Chondrocyte (in vitro differentiated cells): Measurements from ENCODE around the gene RPL9. TPM values are rescaled to one million over a fixed set of nuclear protein-coding genes. Genes with fewer than 3 reads are reported as not detected.
"Not testable (repeated sequence)": the region's sequence is repeated elsewhere in the genome, so short reads cannot be mapped to it uniquely, and the experiment has no call there.

Source experiments
- DNase-seq: peaks from one replicate; pipeline ENCODE4 v3.0.0; 2021; ENCODE audit warnings: mixed read lengths, low spot score
- H3K27ac Mint-ChIP-seq: one replicate; pipeline ENCODE4 v1.8.0; 2021; ENCODE audit warnings: mild to moderate bottlenecking, moderate library complexity, mixed read lengths; ENCODE audit not compliant: unreplicated experiment
- H3K27me3 Mint-ChIP-seq: 2 replicates; pipeline ENCODE4 v1.8.0; 2021; ENCODE audit warnings: low read depth, mixed read lengths
- H3K36me3 Mint-ChIP-seq: 2 replicates; pipeline ENCODE4 v1.8.0; 2021; ENCODE audit warnings: low read depth, mixed read lengths
- H3K4me1 Mint-ChIP-seq: 2 replicates; pipeline ENCODE4 v1.8.0; 2021; ENCODE audit warnings: low read depth, mild to moderate bottlenecking, mixed read lengths
- H3K4me3 Mint-ChIP-seq: one replicate; pipeline ENCODE4 v1.8.0; 2021; ENCODE audit warnings: mild to moderate bottlenecking, moderate library complexity, mixed read lengths; ENCODE audit not compliant: unreplicated experiment
- H3K9me3 Mint-ChIP-seq: 2 replicates; pipeline ENCODE4 v1.8.0; 2021; ENCODE audit warnings: low read depth, mixed read lengths
- CTCF ChIP-seq: fragments of 200-600 bp; sonication (generic); IDR thresholded peaks from 2 replicates; pipeline ENCODE4 v1.5.0; 2021; ENCODE audit warnings: antibody characterized with exemption, mild to moderate bottlenecking, moderate library complexity
- total RNA-seq: library from RNA; stranded (reverse); gene quantifications from 3 replicates; pipeline ENCODE4 v1.2.1, GENCODE V29; 2021

RPL9 gene
- total RNA-seq, 1 donor from 2014 or later, result 831 TPM

- TF ChIP-seq CTCF, result peak; percentile 57
- Mint-ChIP-seq H3K36me3 (peaks cover 4% of the 10 kb centered on the region), H3K27me3 (no peaks in the 10 kb centered on the region), H3K4me3 (no peak overlapping the region), H3K27ac (peak overlapping the region; percentile 45), H3K4me1 (peaks cover 16% of the 10 kb centered on the region), H3K9me3 (no peaks in the 10 kb centered on the region)
- DNase-seq, result no peak
These were observed 6.3 kb upstream of the RPL9 start for GRCh38 chr4:39464886-39465501.

- H3K27me3 Mint-ChIP-seq, DNase-seq, H3K9me3 Mint-ChIP-seq: not testable (repeated sequence)
- Mint-ChIP-seq H3K4me3 (peak overlapping the region; percentile 98), H3K4me1 (peaks cover 37% of the 10 kb centered on the region), H3K27ac (peak overlapping the region; percentile 100), H3K36me3 (peaks cover 42% of the 10 kb centered on the region)
These were observed 589 bp downstream of the RPL9 start for GRCh38 chr4:39458161-39458504.

- H3K27me3 Mint-ChIP-seq, result no peaks in the 10 kb centered on the region
- H3K4me1 Mint-ChIP-seq, result peaks cover 37% of the 10 kb centered on the region
- H3K27ac Mint-ChIP-seq, result peak overlapping the region; percentile 100
- TF ChIP-seq CTCF, result no peak
- no peak for DNase-seq
- H3K36me3 Mint-ChIP-seq, result peaks cover 51% of the 10 kb centered on the region
- H3K4me3 Mint-ChIP-seq, result peak overlapping the region; percentile 98
- no peaks in the 10 kb centered on the region for H3K9me3 Mint-ChIP-seq
These were observed 1.6 kb downstream of the RPL9 start for GRCh38 chr4:39456946-39457763.

- no peak overlapping the region for H3K27ac Mint-ChIP-seq
- peaks cover 35% of the 10 kb centered on the region for H3K4me1 Mint-ChIP-seq
- no peaks in the 10 kb centered on the region for H3K9me3 Mint-ChIP-seq
- TF ChIP-seq CTCF, result no peak
- H3K36me3 Mint-ChIP-seq, result peaks cover 61% of the 10 kb centered on the region
- H3K4me3 Mint-ChIP-seq, result no peak overlapping the region
- no peaks in the 10 kb centered on the region for H3K27me3 Mint-ChIP-seq
- DNase-seq, result no peak
These were observed 3.2 kb downstream of the RPL9 start for GRCh38 chr4:39455486-39455885.

GRCh38 chr4:39453738-39454137 lies 5.0 kb downstream of the RPL9 start:
- Mint-ChIP-seq H3K27ac (no peak overlapping the region), H3K4me1 (peaks cover 29% of the 10 kb centered on the region), H3K4me3 (no peak overlapping the region), H3K36me3 (peaks cover 62% of the 10 kb centered on the region), H3K27me3 (no peaks in the 10 kb centered on the region), H3K9me3 (no peaks in the 10 kb centered on the region)
- no peak for TF ChIP-seq CTCF
- no peak for DNase-seq
